NAMALWA (cell line): ENCODE data around the gene BRD4.

Source experiments
- DNase-seq: peaks from one replicate; pipeline ENCODE4 v3.0.0-alpha.2; 2015; ENCODE audit warnings: low spot score

Gene BRD4

DNA sequence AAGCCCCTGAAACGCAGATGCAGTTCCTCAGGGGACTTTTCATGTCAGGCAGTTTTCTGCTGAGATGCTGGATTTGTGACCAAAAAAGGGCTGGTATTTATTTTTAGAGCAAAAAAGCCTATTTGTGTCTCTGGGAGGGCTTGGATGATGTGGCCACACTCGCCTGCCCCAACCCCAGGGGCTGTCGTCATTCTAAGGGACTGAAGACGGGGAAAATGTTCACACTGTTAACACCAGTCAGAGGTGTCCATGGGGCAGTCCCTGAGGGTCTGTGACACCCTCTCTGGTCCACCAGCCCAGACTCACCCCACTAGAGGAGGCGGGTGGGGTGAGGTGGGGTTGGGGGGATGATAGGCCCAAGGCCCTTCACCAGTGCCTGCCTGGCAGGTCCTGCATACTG, 84.2 kb downstream of the BRD4 start:
- DNase-seq, result no peak

DNA sequence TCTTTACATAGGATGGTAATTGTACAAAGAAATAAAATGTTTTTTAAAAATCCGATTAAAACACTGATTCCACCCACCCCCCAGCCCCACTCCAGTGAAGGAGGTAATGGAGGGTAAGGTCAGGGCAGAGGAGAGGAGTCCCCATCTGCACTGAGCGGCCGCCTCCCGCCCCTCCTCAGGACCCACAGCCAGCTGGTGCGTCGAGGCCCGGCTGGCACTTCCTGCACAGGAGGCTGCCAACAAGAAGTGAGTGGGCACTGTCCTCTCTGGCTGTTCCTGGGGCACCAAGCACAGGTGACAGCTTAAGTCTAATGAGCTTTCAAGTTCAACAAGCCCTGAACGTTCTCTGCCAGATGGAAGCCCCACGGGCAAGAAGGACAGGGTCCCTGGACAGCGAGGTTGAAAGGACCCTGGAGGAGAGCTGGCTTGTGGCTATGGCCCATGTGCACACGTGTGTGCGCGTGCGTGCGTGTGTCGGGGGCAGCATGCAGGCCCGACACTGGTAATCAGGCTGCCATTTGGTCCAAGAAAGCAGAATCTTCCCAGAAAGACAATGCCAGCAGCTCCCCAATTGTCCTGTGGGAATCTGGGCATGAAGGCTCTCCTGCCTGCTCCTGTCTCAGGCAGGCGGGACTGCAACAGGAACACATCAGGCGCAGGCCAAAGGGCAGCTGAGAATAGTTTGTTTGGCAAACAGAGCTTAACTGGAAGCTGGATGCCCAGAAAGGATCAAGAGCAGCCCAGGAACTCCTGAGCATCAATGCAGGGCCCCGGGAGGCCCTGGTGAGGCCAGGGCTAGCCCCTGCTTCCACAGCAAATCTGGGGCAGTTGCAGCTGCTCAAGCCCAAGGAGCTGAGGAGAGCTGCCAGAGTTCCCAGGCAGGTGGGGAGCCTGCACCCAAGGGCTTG, 85.0 kb downstream of the BRD4 start:
- DNase-seq, result no peak

DNA sequence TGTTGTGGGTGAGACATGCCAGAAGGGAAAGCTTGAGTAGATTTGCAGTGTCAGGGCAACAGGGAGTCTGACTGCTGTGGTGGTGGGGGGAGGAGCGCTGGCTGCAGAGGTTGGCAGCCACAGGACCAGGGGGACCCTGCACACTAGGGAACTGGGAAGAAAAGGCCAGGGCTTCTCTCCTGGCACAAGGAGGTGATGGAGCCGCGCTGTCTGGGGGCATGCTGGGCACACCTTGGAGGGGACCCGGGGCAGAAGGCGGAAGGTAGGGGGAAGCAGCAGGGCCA, 86.2 kb downstream of the BRD4 start:
- no peak for DNase-seq

DNA sequence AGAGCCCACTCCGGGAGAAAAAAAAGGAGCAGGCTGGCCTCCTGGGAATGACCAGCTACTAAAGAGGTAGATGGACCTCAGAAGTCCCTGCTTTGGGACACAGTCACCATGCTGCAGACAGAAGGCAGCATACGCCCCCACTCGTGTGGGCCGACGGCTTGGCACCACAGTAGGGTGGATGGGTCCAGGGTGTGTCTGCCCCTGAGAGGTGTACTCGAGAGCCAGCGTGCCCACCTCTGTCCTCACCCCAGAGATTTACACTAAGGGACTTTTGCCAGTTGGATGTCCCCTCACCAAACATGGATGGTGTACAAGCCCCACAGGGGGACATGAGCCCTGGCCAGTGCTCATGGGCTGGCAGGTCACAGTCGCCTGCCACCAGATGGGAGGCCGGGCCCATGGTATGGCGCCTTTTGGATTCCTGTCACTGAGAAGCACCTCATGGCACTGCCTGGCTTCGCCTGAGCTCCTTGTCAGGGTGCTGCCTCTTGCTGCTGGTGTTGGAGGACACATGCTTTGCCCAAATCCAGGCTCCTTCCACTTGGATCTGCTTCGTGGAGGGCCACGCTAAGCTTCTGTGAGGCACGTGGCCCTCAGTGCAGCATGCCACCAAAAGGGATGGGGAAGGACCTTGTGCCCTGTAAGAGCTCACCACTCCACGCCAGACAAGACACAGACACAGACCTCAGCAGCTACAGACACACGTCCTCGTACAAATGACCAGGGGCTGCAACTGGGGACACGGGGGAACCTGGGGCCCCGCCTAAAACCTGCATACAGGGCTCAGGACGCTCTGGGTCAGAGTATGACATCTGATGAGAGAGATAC, 86.8 kb downstream of the BRD4 start:
- DNase-seq, result no peak

DNA sequence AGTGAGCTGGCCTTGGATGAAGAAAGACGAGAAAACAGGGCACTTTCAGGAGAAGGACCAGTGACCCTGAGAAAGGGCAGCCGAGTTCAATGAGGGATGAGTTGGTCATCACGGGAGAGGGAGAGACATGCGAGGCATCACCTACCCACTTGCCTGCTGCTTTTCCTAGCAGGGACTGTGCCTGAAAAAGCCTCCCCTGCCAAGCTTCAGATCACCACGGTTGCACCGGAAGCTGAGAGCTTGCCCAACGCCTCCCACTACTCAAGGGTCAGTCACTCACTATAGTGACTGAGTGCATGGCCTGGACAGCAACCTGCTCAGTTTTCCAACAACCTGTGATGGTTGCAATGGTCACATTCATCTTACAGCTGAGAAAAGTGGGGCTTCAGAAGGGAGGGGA, 87.5 kb downstream of the BRD4 start:
- no peak for DNase-seq

DNA sequence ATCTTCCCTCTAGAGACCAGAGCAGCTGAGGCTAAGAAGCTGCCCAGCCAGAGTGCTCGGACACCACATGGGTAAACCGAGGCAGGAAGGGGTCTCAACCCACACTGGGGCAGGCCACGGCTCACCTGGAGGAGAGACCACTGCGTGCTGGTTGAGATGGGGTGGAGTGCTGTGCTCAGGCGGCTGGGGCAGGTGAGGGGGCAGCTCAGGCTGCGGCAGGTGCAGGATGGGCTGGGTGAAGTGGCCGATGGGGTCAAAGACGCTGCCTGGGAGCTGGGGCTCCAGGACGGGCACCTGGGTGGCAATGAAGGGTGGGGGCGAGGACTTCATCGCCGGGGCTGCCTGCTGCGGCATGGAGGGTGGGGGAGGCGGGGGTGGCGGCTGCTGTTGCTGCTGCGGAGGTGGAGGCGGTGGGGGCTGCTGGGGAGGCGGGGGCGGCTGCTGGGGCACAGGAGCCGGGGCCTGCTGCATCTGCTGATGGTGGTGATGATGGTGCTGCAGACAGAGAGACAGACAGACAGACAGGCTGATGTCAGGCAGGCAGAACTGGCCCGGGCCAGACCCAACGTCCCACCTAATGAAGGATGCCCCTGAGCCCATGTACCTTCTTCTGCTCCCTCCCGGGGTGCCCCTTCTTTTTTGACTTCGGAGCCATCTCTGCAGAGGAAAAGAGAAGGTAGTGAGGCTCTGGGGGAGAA, 88.1 kb downstream of the BRD4 start:
- no peak for DNase-seq

DNA sequence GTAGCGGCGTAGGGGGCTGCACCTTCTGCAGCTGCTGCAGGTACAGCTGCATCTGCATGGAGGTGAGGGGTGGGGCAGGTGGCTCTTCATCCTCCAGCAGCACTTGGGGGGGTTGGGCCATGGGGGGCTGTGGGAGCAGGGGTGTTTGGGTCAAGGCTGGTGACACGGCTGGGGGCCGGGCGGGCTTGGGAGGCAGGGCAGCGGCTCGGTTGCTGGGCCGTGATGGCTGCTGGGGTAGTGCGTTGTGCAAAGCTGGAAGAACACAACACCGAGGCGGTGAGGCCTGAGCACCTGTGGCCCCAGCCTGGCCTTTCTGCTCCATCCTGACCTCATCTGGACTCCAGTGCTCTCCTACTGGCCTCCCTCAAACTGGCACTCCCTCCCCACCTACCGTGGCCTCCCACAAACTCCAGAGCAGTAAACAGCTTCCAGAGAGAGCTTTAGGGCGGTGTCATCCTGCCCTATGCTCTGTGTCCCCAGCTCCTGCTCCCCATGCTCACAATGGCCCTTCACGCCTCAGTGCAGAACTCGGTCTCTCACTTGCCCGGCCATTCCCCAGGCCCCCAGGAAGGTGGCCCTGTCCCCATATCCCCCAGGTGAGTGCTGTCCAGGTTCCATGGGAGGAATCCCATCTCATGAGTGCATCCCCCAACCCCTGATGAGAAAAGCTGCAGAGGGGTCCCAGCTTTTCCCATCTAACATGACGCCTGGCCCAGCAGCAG, 88.9 kb downstream of the BRD4 start:
- DNase-seq, result no peak

DNA sequence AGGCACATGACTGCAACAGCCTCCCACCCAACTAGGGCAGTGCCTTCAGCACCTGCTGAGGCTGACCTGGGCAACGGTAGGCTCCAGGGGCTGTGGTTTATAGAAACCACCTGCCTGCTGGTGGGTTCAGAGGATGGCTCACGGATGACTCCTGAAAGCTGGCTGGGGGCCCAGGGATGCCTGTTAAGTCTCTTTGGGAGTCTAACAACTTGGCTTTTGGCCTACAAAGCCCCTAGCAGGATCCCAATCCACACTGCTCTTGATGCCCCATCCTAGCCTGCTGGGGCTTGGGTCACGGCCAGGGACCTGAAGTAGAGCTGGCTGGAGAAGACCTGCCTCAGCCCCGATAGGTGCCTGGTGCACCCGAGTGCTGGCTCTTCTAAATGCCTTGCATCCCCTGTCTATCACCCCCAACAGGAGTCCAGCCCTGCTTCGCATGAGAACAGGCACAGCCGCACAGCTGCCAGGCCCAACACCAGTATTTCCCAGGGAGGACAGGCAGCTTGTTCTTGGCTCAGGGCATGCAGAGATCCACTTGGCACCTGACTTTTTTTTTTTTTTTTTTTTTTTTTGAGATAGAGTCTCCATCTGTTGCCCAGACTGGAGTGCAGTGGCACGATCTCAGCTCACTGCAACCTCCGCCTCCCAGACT, 91.0 kb downstream of the BRD4 start:
- no peak for DNase-seq

DNA sequence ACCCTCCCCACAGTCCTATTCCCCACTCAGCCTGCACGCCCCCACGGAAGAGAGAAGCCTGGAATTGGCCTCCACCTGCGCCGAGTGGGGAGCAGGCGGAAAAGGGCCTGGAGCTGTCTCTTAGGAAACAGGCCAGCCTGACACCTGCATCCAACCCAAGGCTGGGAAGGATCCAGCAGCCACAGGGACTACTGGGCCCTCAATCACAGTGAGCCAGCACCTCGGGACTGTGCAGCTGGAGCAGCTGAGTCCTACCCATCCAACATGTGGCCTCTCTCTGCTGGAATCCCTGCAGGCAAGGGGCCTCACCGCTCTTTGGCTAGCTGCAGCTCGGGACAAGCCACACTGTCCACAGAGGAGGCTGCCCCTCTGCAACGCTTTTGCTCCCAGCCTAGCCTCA, 91.8 kb downstream of the BRD4 start:
- DNase-seq, result no peak

DNA sequence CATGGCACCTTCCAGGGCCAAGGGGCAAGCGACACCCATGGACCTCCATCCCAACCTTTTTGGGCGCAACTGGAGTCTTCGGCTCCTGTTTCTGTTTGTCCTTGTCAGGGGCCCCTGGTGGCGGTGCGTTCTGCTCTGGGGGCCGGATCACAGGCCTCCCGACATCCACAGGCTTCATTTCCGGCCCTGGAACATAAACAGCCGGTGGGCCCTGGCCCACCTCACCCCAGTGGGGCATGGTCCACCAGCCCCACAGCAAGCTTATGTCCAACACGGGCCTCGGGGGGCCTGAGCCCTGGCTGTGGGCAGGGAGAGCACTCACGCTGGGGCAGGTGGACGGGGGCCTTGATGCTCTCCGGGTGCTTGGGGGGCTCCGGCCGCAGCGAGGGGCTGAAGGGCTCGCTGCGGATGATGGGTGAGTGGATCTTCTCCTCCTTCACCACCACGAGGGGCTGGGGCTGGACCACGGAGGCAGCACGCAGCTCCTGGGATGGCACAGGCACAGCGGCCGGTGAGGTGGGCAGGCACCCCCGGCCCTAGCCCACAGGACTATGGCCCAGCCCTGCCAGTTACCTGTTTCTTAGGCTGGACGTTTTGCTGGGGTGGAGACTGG, 92.9 kb downstream of the BRD4 start:
- DNase-seq, result no peak

DNA sequence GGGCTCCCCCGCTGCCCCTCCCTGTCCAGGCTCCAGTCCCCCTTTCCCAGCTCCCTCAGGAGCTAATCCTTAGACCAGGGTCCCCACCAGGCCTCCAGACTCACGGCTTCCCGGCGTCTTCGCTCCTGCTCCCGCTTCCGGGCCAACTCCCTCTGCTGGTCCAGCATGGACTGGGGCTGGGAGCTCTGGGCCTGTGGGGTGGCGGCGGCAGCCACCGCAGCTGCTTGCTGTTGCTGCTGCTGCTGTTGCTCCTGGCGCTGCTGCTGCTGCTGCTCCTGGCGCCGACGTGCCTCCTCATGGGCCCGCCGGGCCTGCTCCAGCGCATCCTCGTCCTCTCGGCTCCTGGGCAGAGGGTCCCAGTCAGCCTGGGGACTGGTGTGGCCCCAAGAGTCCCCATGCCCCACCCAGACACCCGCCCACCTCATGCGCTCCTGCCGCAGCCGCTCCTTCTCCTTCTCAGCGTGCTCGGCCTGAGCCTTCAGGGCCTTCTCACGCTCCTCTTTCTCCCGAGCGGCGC, 93.6 kb downstream of the BRD4 start:
- no peak for DNase-seq

DNA sequence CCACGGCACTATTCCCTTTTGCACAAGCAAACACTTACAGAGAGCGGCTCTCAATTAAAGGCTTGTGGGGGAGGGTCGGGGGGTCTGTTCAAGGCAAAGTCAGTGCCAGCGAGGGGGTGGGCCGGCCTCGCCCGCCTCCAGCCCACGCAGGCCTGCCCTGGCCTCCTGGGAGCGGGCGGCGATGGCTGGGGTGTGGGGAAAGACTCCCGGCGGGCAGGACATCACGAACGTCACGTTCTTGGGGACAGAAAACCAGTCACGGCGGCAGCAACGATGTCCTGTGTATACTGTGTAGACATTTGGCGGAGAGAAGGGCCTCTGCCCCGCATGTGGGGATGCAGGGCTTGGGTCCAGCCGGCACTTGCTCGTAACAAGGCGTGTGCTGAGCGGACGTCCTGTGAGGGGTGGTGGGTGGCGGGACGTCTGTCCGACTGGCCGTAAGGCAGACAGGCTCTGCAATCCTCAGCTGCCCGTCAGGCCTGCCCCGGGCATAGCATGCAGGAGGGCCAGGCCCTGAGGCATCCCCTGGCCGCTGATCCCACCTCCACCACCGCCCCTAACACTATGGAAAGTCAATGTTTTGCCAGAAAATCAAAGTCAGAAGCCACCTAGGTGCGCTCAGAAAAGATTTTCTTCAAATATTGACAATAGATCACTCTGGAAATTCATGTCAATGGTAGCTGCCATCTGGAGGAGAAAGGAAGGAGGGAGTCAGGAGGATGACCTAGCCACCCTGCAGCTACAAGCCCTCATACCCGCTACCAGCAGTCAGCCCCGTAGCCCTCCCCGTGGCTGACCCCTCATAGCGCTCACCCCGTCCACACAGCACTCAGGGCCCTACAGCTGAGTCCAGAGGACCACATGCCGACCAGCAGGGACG, 94.3 kb downstream of the BRD4 start:
- DNase-seq, result no peak

DNA sequence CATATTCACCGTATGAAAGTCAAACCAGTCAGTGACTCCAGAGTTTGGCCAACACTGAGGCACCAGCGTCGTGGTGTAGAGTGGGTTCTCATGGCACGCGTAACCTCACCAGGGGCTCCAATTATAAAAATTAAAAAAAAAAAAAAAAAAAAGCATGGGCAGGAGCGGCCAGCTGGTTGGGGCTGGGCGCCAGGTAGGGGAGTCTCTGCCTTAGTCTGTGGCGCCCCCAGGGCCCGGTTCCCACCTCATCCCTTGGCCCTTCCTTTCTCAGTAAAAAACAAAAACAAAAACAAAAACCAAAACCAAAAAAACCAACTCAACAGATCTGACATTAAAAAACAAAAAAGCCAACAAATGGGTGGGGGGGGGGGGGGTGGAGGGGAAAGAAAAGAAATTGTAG, 95.5 kb downstream of the BRD4 start:
- DNase-seq, result no peak

DNA sequence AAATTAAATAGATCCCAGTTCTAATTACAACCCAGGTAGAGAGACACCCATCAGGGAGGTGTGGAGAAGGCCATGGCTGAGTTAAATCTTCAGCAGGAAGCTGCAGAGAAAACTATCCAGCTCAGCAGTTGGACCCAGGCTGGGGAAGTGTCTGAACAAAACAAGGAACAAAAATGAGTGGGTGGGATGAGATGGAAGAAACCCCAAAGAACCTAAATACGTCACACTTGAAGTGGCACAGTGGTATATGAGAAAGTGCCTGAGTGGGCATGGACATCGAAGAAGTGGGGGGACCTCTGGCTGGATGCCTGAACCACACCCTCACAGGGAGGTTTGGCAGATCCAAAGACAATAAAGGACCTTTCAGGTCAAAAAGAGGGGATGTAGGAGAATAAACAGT, 96.6 kb downstream of the BRD4 start:
- DNase-seq, result no peak

DNA sequence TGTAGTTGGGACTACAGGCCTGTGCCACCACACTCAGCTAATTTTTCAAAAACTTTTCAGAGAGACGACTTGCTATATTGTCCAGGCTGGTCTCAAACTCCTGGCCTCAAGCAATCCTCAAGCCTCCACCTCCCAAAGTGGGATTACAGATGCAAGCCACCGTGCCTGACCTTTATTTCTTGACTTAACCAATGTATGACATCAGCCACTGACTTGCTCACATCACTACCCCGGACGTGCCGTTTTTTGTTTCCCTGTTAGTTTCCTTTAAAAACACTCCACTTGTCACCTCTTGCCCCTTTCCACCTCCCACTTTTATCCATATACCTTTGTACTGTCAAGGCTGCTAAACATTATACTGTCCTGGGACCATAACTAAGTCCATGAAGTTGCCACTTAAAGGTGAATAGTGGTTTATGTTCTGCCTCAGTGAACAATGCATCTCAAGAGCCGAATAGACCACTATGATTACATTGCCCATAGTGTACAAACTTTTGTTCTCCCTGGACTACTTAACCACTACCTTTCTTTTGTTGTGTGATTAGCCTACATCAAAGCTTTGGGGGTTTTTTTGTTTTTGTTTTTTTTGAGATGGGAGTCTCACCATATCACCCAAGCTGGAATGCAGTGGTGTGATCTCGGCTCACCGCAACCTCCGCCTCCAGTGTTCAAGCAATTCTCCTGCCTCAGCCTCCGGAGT, 97.8 kb downstream of the BRD4 start:
- DNase-seq, result no peak

DNA sequence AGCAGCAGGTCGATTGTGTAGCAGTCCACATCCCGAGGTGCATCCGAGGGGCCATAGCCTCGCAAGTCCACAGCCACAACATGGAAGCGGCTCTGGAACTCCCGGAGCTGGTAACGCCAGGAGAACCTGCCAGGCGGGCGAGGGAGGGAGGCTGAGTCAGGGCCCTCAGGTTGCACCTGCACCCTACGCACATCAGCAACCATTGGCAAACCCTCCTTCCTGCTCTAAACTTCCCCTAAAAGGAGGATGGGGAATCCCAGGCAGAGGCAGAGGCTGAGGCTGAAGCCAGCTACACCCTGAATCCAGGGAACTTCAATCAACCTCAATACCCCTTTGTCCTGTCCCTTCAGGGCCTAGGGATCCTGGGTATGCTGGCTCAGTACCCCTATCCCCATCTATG, 101.1 kb downstream of the BRD4 start:
- DNase-seq, result no peak

DNA sequence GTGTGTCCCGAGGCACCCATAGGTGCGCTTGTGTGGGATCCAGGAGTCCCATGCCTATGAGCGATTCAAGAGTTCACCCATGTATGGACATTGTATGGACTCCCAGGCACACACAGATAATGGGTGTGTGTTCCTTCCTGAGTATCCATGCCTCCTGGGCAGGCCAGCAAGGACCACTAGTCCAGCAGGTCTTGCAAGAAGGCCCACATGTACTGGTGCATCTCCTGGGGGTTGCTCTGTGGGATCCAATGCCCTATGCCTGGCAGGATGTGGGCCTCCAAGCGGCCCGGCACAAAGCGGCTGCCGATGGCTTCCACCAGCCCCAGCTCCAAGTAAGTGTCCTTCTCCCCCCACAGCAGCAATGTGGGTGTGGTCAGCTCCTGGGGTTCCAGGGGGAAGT, 105.1 kb downstream of the BRD4 start:
- DNase-seq, result no peak

DNA sequence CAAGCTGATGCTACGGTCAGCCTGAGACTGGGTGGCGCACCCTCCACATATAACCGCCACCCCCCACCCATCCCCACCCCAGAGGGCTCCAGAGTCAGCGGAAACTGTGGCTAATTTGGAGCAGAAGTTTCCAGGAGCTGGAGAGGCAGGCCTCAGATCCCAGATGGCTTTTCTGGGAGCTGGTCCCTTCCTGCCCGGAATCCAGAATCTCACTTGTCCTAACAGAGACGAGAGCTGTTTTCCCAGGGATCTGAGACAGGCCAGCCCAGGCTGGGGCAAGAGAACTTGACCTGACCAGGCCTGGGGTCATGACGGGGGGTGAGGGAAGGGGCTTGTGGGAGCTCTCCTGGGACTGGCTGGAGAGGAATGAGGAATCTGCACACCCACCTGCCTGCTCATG, 106.6 kb downstream of the BRD4 start:
- DNase-seq, result no peak

DNA sequence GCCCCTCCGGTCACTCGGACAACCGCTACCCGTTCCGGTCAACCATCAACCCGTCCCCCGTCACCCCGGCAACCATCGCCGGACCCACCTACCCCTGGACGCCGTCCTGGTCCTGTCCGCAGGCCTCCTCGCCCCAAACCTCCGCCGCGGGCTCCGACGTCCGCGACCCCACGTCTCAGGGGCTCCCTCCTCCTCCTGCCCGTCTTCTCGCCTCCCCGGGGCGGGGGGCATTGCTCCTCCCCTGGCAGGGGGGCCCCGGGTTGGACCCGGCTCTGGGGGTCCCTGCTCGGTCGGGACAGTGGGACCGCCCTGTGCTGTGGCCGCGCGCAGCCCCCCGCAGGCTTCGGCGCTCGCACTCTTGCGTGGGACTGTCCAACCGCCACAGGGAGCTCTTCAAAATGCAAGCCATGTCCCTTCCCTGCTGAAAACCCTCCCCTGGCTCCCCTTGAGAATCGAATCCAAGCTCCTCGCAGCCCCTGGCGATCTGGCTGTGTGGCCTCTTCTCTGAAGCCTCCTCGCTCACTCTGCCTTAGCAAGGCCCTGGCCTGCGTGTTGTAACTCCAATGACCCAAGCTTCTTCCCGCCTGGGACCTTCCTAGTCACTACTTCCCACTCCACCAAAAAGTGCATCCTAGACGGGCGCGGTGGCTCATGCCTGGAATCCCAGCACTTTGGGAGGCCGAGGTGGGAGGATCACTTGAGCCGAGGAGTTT, 108.5 kb downstream of the BRD4 start:
- no peak for DNase-seq
